GOT3 (cell line): ENCODE data around the gene SEL1L2.

Experiments used
- DNase-seq: peaks from one replicate; lab custom pipeline; 2025; ENCODE audit warnings: mixed read lengths; lab: John Stamatoyannopoulos, UW

SEL1L2 gene

GRCh38 chr20:13817342-13817741 lies 173.1 kb downstream of the SEL1L2 start:
- no peak for DNase-seq

- no peak for DNase-seq
Observed at GRCh38 chr20:13816757-13817156, 173.7 kb downstream of the SEL1L2 start.

GRCh38 chr20:13814672-13815071 lies 175.7 kb downstream of the SEL1L2 start:
- DNase-seq = no peak

GRCh38 chr20:13813910-13814309 lies 176.5 kb downstream of the SEL1L2 start:
- DNase-seq = no peak

GRCh38 chr20:13810446-13810845 lies 180.0 kb downstream of the SEL1L2 start:
- DNase-seq = no peak

- no peak for DNase-seq
Observed at GRCh38 chr20:13809855-13810254, 180.6 kb downstream of the SEL1L2 start.

GRCh38 chr20:13809373-13809772 lies 181.0 kb downstream of the SEL1L2 start:
- no peak for DNase-seq

- DNase-seq = no peak
Observed at GRCh38 chr20:13800728-13801134, 189.7 kb downstream of the SEL1L2 start.

- DNase-seq = no peak
Observed at GRCh38 chr20:13799974-13800373, 190.4 kb downstream of the SEL1L2 start.
